Stimulated activated CD4-positive, alpha-beta T cell treated with anti-CD3 and anti-CD28 coated beads, Interleukin-2, amount 100 ng/mL, for 24 hours (primary cell): Measurements from ENCODE around the gene GORAB.
A peak's percentile ranks its signal among the peaks of the same experiment; 100 is the strongest.

Experiments used
- DNase-seq, 2 donors: peaks; one replicate each; pipeline ENCODE4 v3.0.0-alpha.2; 2020

The GORAB gene

GRCh38 chr1:170539154-170539553, 7.2 kb downstream of the GORAB start:
- no peak for DNase-seq

GRCh38 chr1:170544624-170545023, 12.7 kb downstream of the GORAB start:
- no peak for DNase-seq

- DNase-seq: no peak
These were observed 13.5 kb downstream of the GORAB start for GRCh38 chr1:170545476-170545875.

DNA sequence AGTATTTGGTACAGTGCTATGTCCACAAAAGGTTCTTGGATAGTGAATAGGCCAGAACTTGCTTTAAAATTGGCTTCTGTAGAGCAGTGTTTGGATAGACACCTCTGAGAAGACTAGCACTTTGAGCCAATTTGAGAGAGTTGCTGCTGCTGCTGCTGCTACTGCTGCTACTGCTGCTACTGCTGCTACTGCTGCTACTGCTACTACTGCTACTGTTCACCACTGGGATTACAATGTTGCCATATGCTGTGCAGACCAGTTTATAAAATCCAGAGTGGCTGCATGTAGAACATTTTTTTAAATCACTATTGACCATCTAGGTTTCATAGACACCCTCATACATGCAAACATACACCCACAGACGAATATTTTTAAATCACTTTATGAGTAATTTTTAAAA, 15.3 kb downstream of the GORAB start:
- no peak for DNase-seq

- DNase-seq: no peak
These were observed 16.5 kb downstream of the GORAB start for GRCh38 chr1:170548497-170548896.

- DNase-seq: no peak
These were observed 23.4 kb downstream of the GORAB start for GRCh38 chr1:170555370-170555769.

GRCh38 chr1:170556917-170557316, 25.0 kb downstream of the GORAB start:
- no peak for DNase-seq

- no peak for DNase-seq
These were observed 26.8 kb downstream of the GORAB start for GRCh38 chr1:170558731-170559130.

DNA sequence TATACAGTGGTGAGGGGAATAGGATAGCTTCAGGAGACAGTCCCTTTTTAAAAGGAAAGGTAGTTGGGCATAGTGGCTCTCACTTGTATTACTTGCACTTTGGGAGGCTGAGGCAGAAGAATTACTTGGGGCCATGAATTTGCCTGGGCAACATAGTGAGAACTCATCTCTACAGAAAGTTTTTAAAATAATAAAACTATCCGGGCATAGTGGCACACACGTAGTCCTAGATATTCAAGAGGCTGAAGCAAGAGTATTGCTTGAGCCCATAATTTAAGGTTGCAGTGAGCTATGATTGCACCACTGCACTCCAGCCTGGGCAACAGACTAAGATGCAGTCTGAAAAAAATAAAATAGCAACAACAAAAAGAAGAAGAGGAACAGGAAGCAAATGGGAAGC, 27.2 kb downstream of the GORAB start:
- no peak for DNase-seq

DNA sequence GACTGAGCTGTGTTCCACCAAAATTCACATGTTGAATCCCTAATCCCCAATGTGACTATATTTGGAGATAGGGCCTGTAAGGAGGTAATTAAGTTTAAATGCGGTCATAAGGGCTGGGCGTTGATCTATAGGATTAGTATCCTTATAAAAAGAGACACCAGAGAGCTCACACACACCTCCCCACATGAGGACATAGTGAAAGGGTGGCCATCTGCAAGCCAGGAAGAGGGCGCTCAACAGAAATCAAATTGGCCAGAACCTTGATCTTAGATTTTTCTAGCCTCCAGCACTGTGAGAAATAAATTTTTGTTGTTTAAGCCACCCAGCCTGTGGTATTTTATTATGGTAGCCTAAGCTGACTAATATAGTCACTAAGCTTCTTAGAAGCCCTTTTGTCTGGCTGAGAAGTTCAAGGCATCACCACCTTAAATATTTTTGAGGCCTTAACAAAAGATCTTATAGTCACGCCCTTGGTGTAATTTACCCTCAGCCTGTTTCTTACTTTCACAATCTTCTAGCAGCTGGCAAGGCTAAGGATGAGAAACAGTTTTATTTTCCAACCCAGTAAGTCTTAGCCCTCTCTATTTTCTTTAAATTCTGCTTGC, 28.8 kb downstream of the GORAB start:
- DNase-seq: no peak

DNA sequence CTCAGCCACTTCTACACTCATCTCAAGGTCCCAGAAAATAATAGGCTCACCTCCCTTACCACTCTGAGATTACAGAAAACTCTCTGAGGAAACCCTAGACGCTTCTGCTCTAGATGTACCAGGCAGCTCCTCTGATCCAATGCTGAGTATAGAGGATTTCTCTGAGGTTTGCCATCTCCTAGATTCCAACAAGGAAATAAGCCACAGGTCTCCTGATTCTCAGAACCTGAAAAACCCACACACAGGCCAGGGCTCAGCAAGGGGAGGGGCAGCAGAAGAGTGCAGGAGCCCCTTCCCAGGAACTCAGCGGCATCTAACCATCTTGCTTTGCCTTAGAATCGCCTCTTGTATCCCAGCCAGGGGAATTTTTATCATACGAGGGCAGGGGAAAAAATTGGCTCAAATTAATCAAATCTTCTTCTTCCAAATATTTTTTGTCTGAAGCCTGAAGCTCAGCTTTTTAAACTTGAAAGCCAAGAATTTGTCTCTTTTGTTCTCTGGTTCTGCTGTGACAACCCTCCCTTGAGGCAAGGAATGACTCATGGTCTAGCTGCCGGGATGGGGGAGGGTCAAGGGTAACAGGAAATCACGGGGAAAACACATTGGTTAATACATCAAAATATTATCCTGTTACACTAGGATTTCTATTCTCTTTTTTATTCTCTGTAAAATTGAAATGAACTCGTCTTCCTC, 30.8 kb downstream of the GORAB start:
- DNase-seq: peak in 1 of 2 donors; percentile 10

DNA sequence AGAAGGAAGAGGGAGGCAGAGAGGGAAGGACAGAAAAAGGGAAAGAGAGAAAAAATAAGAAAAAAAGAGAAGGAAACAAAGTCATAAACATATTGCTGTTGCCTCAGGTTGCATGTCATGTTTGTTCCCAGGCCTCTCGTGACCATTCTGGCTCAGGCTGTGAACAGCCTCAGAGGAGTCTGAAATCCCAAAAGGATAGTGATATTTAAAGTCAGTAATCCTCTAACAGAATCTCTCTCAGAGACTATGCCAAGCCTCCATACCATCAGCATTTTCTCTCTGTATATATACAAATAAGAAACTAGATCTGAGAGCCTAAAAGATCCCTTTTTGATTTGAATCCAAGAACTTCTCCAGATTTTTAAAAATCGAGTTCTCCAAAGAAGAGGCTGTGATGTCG, 35.2 kb downstream of the GORAB start:
- no peak for DNase-seq

DNA sequence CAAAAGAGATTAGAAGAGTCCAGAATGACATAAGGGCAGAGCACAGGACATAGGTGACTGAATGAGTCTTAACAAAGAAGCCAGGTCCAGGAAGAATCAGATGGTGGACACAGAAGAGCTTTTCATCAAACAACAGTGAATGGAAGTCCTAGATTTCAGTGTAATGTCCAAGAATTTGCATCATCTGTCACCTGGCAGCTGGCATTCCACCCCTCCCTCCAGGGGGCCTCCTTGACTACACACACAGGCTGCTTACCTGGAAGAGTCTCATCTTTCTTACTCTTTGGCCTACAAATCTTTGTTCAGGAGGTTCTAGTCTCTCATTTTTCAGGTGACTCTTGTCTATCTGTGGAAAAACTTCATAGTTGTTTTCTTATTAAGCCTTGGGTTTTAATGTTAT, 36.2 kb downstream of the GORAB start:
- no peak for DNase-seq

- DNase-seq: no peak
These were observed 45.0 kb downstream of the GORAB start for GRCh38 chr1:170576980-170577379.

DNA sequence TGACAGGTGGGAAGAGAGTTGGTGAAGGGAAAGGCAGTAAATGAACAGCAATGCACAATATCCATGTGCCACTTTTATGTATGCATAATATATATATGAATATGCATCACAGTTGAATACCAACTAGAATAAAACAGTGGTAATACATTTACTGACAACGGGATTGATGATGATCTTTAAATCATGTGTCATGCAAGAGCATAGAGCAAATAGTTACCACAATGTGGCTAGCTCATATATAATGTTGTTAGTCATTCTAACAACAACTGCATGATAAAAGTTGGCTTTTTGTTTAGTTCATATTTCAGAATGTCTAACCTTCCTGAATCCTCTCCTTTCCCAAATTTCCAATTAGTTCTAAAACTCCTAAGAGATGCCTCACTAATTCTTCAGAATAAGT, 46.4 kb downstream of the GORAB start:
- DNase-seq: no peak

- no peak for DNase-seq
These were observed 48.9 kb downstream of the GORAB start for GRCh38 chr1:170580636-170581440.

DNA sequence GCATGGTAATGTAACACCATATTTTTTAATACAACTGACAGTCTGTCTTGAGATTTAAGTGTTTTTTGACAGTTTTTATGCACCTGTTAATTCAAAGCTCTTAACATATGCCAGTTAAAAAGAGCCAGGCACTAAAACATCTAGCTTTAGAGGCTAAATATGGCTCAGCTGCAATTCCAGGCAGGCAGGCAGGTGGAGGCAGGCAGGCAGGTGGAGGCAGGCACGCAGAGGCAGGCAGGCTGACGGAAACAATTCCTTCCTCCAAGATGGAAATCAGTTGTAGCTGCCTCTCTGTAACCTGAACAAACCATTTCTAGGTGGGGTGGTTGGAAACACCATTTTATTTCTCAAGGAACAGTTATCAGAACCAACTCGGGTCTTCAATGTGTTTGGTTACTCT, 51.2 kb downstream of the GORAB start:
- no peak for DNase-seq

DNA sequence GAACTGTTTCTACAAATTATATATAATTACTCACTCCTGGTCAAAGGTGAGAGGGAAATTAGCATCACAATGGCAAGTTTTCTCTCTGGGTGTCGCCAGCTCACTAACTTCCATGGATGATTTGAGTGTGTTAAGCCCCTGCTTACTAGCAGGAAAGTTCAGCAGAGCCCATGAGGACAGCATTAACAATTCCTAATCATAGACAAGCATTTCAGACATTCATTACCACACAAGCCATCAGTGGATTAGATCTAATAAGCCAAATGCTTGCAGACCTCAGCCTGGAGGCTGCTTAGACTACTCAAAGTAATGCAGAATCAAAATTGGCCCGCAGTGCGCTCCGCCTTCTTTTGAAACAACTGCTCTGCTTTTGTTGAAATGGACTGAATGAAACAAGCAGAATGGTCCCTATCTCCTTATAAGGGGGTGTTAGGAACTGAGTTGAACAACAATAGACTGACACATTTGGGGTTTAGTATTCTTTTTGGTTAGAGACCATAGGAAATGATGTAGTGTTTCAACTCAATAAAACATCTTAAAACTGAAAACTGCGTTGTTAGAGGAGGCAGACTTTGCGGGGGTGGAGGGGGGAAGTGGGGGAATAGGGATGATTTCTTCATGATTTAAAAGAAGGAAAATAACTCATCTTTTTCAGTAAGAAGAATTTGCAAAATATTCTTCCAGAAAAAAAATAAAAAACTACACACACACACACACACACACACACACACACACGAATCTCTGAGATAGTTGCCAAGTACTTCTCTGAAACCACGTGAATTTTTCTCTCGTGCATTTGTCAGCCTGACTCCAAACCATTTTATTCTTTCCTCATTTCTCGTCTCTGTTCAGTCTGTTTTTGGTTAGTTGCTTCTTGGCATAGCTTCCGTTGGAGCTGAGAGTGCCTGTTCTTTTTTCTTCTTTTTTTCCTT, 54.6 kb downstream of the GORAB start:
- no peak for DNase-seq

GRCh38 chr1:170587253-170587593, 55.3 kb downstream of the GORAB start:
- no peak for DNase-seq

GRCh38 chr1:170590921-170591705, 59.1 kb downstream of the GORAB start:
- no peak for DNase-seq

- DNase-seq: no peak
These were observed 60.7 kb downstream of the GORAB start for GRCh38 chr1:170592591-170593111.
